Putamen (tissue), 1 donor: ENCODE data around the gene EMP2.

ENCODE experiments used
- DNase-seq: peaks from one replicate; pipeline ENCODE4 v3.0.0-alpha.2; 2016; ENCODE audit warnings: low spot score

EMP2 gene

DNA sequence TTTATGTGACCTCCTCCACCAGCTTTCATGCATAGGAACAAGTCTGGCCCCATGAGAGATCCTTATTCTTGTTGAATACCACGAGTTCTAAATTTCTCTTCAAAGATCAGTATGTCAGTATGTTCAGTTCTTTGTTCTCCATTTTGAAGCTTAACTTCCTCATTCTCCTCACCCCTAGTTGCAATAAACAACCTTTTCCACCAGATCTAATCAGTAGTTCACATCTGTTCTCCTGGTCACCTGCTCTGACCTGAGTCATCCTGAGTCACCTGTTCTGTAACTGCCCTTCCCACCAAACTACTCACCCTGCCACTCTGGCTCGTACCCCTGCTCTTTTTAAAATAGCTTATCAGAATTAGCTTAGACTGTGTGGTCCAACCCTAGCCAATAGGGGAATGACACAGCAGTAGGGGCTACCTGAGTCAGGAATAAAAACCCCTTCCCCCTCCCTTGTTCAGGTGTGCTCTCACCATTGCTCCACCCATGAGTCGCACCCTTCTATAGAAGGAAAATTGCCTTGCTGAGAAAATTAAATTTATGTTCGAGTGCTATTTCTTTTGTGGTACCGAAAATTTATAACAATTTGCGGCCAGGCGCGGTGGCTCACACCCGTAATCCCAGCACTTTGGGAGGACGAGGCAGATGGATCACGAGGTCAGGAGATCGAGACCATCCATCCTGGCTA, 94.6 kb downstream of the EMP2 start:
- DNase-seq: no peak

DNA sequence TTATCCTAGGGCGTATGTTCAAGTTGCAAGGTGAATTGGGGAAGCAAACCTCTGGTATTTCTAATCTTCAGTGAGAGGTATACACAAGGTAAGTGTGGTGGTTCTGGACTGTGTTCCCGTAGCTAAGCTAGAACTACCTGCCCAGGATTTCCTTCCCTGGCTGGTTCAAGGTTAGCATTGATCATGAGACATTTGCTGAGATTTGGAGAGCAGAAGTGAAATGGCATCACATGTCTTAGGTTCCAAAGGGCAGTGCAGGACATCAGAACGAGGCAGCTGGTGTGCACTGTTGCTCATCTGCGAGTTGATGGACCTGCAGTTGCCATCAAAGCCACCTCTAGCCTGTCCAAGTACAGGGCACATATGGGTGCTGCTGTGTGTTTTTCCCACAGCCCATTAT, 95.2 kb downstream of the EMP2 start:
- no peak for DNase-seq

DNA sequence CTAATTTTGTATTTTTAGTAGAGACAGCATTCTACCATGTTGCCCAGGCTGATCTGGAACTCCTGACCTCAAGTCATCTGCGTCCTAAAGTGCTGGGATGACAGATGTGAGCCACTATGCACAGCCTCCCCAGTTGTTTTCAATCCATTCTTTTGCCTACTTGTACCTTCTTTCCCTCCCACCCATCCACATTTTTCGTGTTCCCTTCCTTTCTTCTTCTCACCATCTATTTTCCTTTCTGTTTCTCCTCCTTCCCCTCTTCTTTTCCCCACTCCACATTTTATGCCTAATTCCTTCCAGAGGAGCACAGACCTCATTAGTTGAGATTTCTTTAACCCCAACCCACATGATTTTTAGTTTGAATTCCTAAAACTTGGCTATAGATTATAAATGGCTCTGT, 100.2 kb downstream of the EMP2 start:
- DNase-seq: no peak
